ENCODE results near the gene RRP9.
A peak's percentile ranks its signal among the peaks of the same experiment; 100 is the strongest.
"Not testable (repeated sequence)": the region's sequence is repeated elsewhere in the genome, so short reads cannot be mapped to it uniquely, and the experiment has no call there.

RRP9 gene

GRCh38 chr3:51941798-51942602 is at the start of gene RRP9, which contains the start of gene PARP3:
Gene RRP9 (minus strand): TSS chr3:51941904. CDS start chr3:51941867, 37 bp downstream.
Gene PARP3 (plus strand): TSS chr3:51942363. CDS start chr3:51943356, 993 bp downstream.
- peak within 1 kb of the TSS; percentile 81 for H3K4me3 ChIP-seq (ENCODE audit: low read depth, low read length)
- H2AFZ ChIP-seq (ENCODE audit: low read length, unreplicated experiment): peak within 1 kb of the TSS; percentile 80
- H3K4me1 ChIP-seq (ENCODE audit: control insufficient read depth, insufficient read depth, low read length, unreplicated experiment): peaks cover 12% of the 10 kb centered on the region
- H3K36me3 ChIP-seq (ENCODE audit: insufficient read depth, low read length): peaks cover 3% of the 10 kb centered on the region; the same call in 1 of the 2 replicates
- no peaks in the 10 kb centered on the region for H3K27me3 ChIP-seq (ENCODE audit: insufficient read depth, low read length)
- peak within 1 kb of the TSS; percentile 79 for H3K27ac ChIP-seq (ENCODE audit: low read depth, low read length)
- peaks cover 19% of the 10 kb centered on the region for H3K79me2 ChIP-seq (ENCODE audit: control insufficient read depth, insufficient read depth, low read length, unreplicated experiment)

GRCh38 chr3:51990501-51990971 is 48.8 kb upstream of the RRP9 start:
- not testable (repeated sequence) for H3K27me3 ChIP-seq (ENCODE audit: insufficient read depth, low read length); H3K4me3 ChIP-seq (ENCODE audit: low read depth, low read length); H2AFZ ChIP-seq (ENCODE audit: low read length, unreplicated experiment); H3K27ac ChIP-seq (ENCODE audit: low read depth, low read length)
- Histone ChIP-seq H3K79me2 (ENCODE audit: control insufficient read depth, insufficient read depth, low read length, unreplicated experiment) (peaks cover 23% of the 10 kb centered on the region), H3K4me1 (ENCODE audit: control insufficient read depth, insufficient read depth, low read length, unreplicated experiment) (peaks cover 13% of the 10 kb centered on the region), H3K36me3 (ENCODE audit: insufficient read depth, low read length) (peaks cover 28% of the 10 kb centered on the region)

GRCh38 chr3:51988286-51989146 is 46.8 kb upstream of the RRP9 start:
- H3K4me1 ChIP-seq (ENCODE audit: control insufficient read depth, insufficient read depth, low read length, unreplicated experiment): peaks cover 11% of the 10 kb centered on the region
- H3K4me3 ChIP-seq (ENCODE audit: low read depth, low read length): no peak overlapping the region
- H3K79me2 ChIP-seq (ENCODE audit: control insufficient read depth, insufficient read depth, low read length, unreplicated experiment): peaks cover 14% of the 10 kb centered on the region
- H3K36me3 ChIP-seq (ENCODE audit: insufficient read depth, low read length): peaks cover 15% of the 10 kb centered on the region
- H2AFZ ChIP-seq (ENCODE audit: low read length, unreplicated experiment): no peak overlapping the region
- no peaks in the 10 kb centered on the region for H3K27me3 ChIP-seq (ENCODE audit: insufficient read depth, low read length)
- no peak overlapping the region for H3K27ac ChIP-seq (ENCODE audit: low read depth, low read length)

- peaks cover 8% of the 10 kb centered on the region for H3K4me1 ChIP-seq (ENCODE audit: control insufficient read depth, insufficient read depth, low read length, unreplicated experiment)
- H3K27ac ChIP-seq (ENCODE audit: low read depth, low read length): no peak overlapping the region
- H3K27me3 ChIP-seq (ENCODE audit: insufficient read depth, low read length): no peaks in the 10 kb centered on the region
- H3K4me3 ChIP-seq (ENCODE audit: low read depth, low read length): no peak overlapping the region
- no peak overlapping the region for H2AFZ ChIP-seq (ENCODE audit: low read length, unreplicated experiment)
- H3K36me3 ChIP-seq (ENCODE audit: insufficient read depth, low read length): peaks cover 11% of the 10 kb centered on the region
- peaks cover 9% of the 10 kb centered on the region for H3K79me2 ChIP-seq (ENCODE audit: control insufficient read depth, insufficient read depth, low read length, unreplicated experiment)
Observed at GRCh38 chr3:51987568-51987967, 45.9 kb upstream of the RRP9 start.

GRCh38 chr3:51986010-51986947 is 44.6 kb upstream of the RRP9 start:
- Histone ChIP-seq H3K79me2 (ENCODE audit: control insufficient read depth, insufficient read depth, low read length, unreplicated experiment) (peaks cover 9% of the 10 kb centered on the region), H2AFZ (ENCODE audit: low read length, unreplicated experiment) (no peak overlapping the region), H3K27ac (ENCODE audit: low read depth, low read length) (no peak overlapping the region), H3K4me3 (ENCODE audit: low read depth, low read length) (no peak overlapping the region), H3K27me3 (ENCODE audit: insufficient read depth, low read length) (no peaks in the 10 kb centered on the region), H3K4me1 (ENCODE audit: control insufficient read depth, insufficient read depth, low read length, unreplicated experiment) (peaks cover 14% of the 10 kb centered on the region), H3K36me3 (ENCODE audit: insufficient read depth, low read length) (peaks cover under 1% of the 10 kb centered on the region; the same call in 1 of the 2 replicates)

GRCh38 chr3:51985063-51985462 is 43.4 kb upstream of the RRP9 start:
- Histone ChIP-seq H2AFZ (ENCODE audit: low read length, unreplicated experiment) (no peak overlapping the region), H3K27ac (ENCODE audit: low read depth, low read length) (no peak overlapping the region), H3K36me3 (ENCODE audit: insufficient read depth, low read length) (no peaks in the 10 kb centered on the region), H3K4me3 (ENCODE audit: low read depth, low read length) (no peak overlapping the region), H3K79me2 (ENCODE audit: control insufficient read depth, insufficient read depth, low read length, unreplicated experiment) (peaks cover 13% of the 10 kb centered on the region), H3K27me3 (ENCODE audit: insufficient read depth, low read length) (no peaks in the 10 kb centered on the region), H3K4me1 (ENCODE audit: control insufficient read depth, insufficient read depth, low read length, unreplicated experiment) (peaks cover 14% of the 10 kb centered on the region)

GRCh38 chr3:51984269-51984647 is 42.6 kb upstream of the RRP9 start:
- H3K4me1 ChIP-seq (ENCODE audit: control insufficient read depth, insufficient read depth, low read length, unreplicated experiment): peaks cover 14% of the 10 kb centered on the region
- peaks cover 13% of the 10 kb centered on the region for H3K79me2 ChIP-seq (ENCODE audit: control insufficient read depth, insufficient read depth, low read length, unreplicated experiment)
- peak overlapping the region; percentile 77 for H3K27ac ChIP-seq (ENCODE audit: low read depth, low read length)
- peak overlapping the region; percentile 85 for H3K4me3 ChIP-seq (ENCODE audit: low read depth, low read length)
- no peaks in the 10 kb centered on the region for H3K27me3 ChIP-seq (ENCODE audit: insufficient read depth, low read length)
- no peak overlapping the region for H2AFZ ChIP-seq (ENCODE audit: low read length, unreplicated experiment)
- no peaks in the 10 kb centered on the region for H3K36me3 ChIP-seq (ENCODE audit: insufficient read depth, low read length)

- Histone ChIP-seq H3K79me2 (ENCODE audit: control insufficient read depth, insufficient read depth, low read length, unreplicated experiment) (peaks cover 13% of the 10 kb centered on the region), H3K27me3 (ENCODE audit: insufficient read depth, low read length) (no peaks in the 10 kb centered on the region), H2AFZ (ENCODE audit: low read length, unreplicated experiment) (no peak overlapping the region), H3K27ac (ENCODE audit: low read depth, low read length) (peak overlapping the region; percentile 77), H3K36me3 (ENCODE audit: insufficient read depth, low read length) (no peaks in the 10 kb centered on the region), H3K4me3 (ENCODE audit: low read depth, low read length) (peak overlapping the region; percentile 85), H3K4me1 (ENCODE audit: control insufficient read depth, insufficient read depth, low read length, unreplicated experiment) (peaks cover 14% of the 10 kb centered on the region)
Observed at GRCh38 chr3:51983578-51984268, 42.0 kb upstream of the RRP9 start.

GRCh38 chr3:51982838-51983577 is 41.3 kb upstream of the RRP9 start, which contains the start of gene ACY1:
Gene ACY1 (plus strand): TSS chr3:51983535. CDS start chr3:51984065, 530 bp downstream.
- Histone ChIP-seq H2AFZ (ENCODE audit: low read length, unreplicated experiment) (peak within 1 kb of the TSS; percentile 40), H3K27ac (ENCODE audit: low read depth, low read length) (peak within 1 kb of the TSS; percentile 77)

More at GRCh38 chr3:51982838-51983577, 41.3 kb upstream of the RRP9 start, which contains the start of gene ACY1:
- Histone ChIP-seq H3K36me3 (ENCODE audit: insufficient read depth, low read length) (no peaks in the 10 kb centered on the region), H3K79me2 (ENCODE audit: control insufficient read depth, insufficient read depth, low read length, unreplicated experiment) (peaks cover 13% of the 10 kb centered on the region), H3K4me3 (ENCODE audit: low read depth, low read length) (peak within 1 kb of the TSS; percentile 85), H3K4me1 (ENCODE audit: control insufficient read depth, insufficient read depth, low read length, unreplicated experiment) (peaks cover 14% of the 10 kb centered on the region), H3K27me3 (ENCODE audit: insufficient read depth, low read length) (no peaks in the 10 kb centered on the region)
